ENCODE results near the gene TUBB3. TPM values are rescaled to one million over a fixed set of nuclear protein-coding genes. Genes with fewer than 3 reads are reported as not detected.

The TUBB3 gene
- 209 to 251 TPM (median 243 TPM) in 5 replicates for total RNA-seq (2022; extraction: Qiagen RNA extraction)

GRCh38 chr16:89922884-89923639, at the start of gene TUBB3:
TUBB3 (plus strand) TSS chr16:89923342; CDS start chr16:89923402, 60 bp downstream.

GRCh38 chr16:89918453-89919347, 4.4 kb upstream of the TUBB3 start, which contains the start of gene MC1R:
MC1R (plus strand) TSS chr16:89918862; CDS start chr16:89919259, 397 bp downstream.

Other genes starting within 250 kb of the TUBB3 start
- 36.0 to 85.5 TPM (median 42.8 TPM) in 5 replicates for gene CDK10, start 236.7 kb upstream of the TUBB3 start, total RNA-seq (2022; extraction: Qiagen RNA extraction)
- 9.0 to 13.1 TPM (median 12.6 TPM) in 5 replicates for gene SPATA2L, start 221.6 kb upstream of the TUBB3 start, total RNA-seq (2022; extraction: Qiagen RNA extraction)
- gene VPS9D1, start 202.4 kb upstream of the TUBB3 start, total RNA-seq (2022; extraction: Qiagen RNA extraction): 3.7 to 5.9 TPM (median 4.9 TPM) in 5 replicates
- 17.7 to 19.5 TPM (median 19.1 TPM) in 5 replicates for gene ZNF276, start 201.8 kb upstream of the TUBB3 start, total RNA-seq (2022; extraction: Qiagen RNA extraction)
- 28.7 to 35.7 TPM (median 32.1 TPM) in 5 replicates for gene FANCA, start 106.7 kb upstream of the TUBB3 start, total RNA-seq (2022; extraction: Qiagen RNA extraction)
- gene SPIRE2, start 94.9 kb upstream of the TUBB3 start, total RNA-seq (2022; extraction: Qiagen RNA extraction): 5.5 to 7.7 TPM (median 7.2 TPM) in 5 replicates
- 68.0 to 80.0 TPM (median 71.4 TPM) in 5 replicates for gene TCF25, start 49.8 kb upstream of the TUBB3 start, total RNA-seq (2022; extraction: Qiagen RNA extraction)
- 5.9 to 7.0 TPM (median 6.1 TPM) in 5 replicates for gene MC1R, start 4.5 kb upstream of the TUBB3 start, total RNA-seq (2022; extraction: Qiagen RNA extraction)
- gene DEF8, start 25.4 kb downstream of the TUBB3 start, total RNA-seq (2022; extraction: Qiagen RNA extraction): 96.9 to 119 TPM (median 110 TPM) in 5 replicates
- 51.4 to 64.5 TPM (median 59.9 TPM) in 5 replicates for gene DBNDD1, start 96.1 kb downstream of the TUBB3 start, total RNA-seq (2022; extraction: Qiagen RNA extraction)
- not detected in 5 replicates for gene PRDM7, start 154.0 kb downstream of the TUBB3 start, total RNA-seq (2022; extraction: Qiagen RNA extraction)

Data from A549 treated with Hydrocortisone at 1 μM for 4 hours (cell line).